Astrocyte of the spinal cord (primary cell): Measurements from ENCODE around the gene EWSR1.
A peak's percentile ranks its signal among the peaks of the same experiment; 100 is the strongest.

Experiments used
- DNase-seq: peaks from one replicate; pipeline ENCODE4 v3.0.0; 2011; ENCODE audit warnings: low read depth, low spot score
- H3K4me3 ChIP-seq: 2 replicates; pipeline ENCODE4 v1.5.1; 2011; ENCODE audit warnings: low read depth, mild to moderate bottlenecking, low read length, moderate library complexity
- CTCF ChIP-seq: IDR thresholded peaks from 2 replicates; pipeline ENCODE4 v1.5.1; 2012; ENCODE audit warnings: low read depth, mild to moderate bottlenecking, low read length, inconsistent platforms
- in situ Hi-C: cut with HindIII; loops from 2 replicates; pipeline ENCODE4 v1.10.0; 2017; ENCODE audit warnings: low sequenced_read_pairs

Gene EWSR1

GRCh38 chr22:29310065-29310862 is 42.2 kb downstream of the EWSR1 start:
- in situ Hi-C loops = no loop called here
- H3K4me3 ChIP-seq = no peak overlapping the region
- TF ChIP-seq CTCF = no peak
- DNase-seq = no peak

- no peak overlapping the region for H3K4me3 ChIP-seq
- DNase-seq = peak; percentile 98
- no peak for TF ChIP-seq CTCF
- in situ Hi-C loops = no loop called here
These were observed 42.8 kb downstream of the EWSR1 start for GRCh38 chr22:29310863-29311339.

GRCh38 chr22:29311464-29312217 is 43.6 kb downstream of the EWSR1 start:
- H3K4me3 ChIP-seq = no peak overlapping the region
- TF ChIP-seq CTCF = no peak
- in situ Hi-C loops = no loop called here
- peak; percentile 38 for DNase-seq

GRCh38 chr22:29312218-29313125 is 44.4 kb downstream of the EWSR1 start:
- DNase-seq = no peak
- no peak overlapping the region for H3K4me3 ChIP-seq
- in situ Hi-C loops = no loop called here
- TF ChIP-seq CTCF = no peak

- TF ChIP-seq CTCF = peak; percentile 72
These were observed 45.1 kb downstream of the EWSR1 start for GRCh38 chr22:29313126-29313575.

More at GRCh38 chr22:29313126-29313575, 45.1 kb downstream of the EWSR1 start:
- in situ Hi-C loops = no loop called here
- DNase-seq = peak; percentile 37
- H3K4me3 ChIP-seq = no peak overlapping the region
